GM23248 (cell line): ENCODE results near the gene SELENOM. TPM values are rescaled to one million over a fixed set of nuclear protein-coding genes. Genes with fewer than 3 reads are reported as not detected.

Source experiments
- DNase-seq: peaks from one replicate; pipeline ENCODE4 v3.0.0-alpha.2; 2015
- H2AFZ ChIP-seq: fragments of 200-600 bp; sonication (generic); 2 replicates; pipeline ENCODE4 v1.6.1; 2016; ENCODE audit warnings: antibody characterized with exemption
- H3F3A ChIP-seq: fragments of 200-600 bp; sonication (generic); 2 replicates; pipeline ENCODE4 v1.6.1; 2016; ENCODE audit warnings: mild to moderate bottlenecking, antibody characterized with exemption, mixed run types; ENCODE audit not compliant: insufficient read depth
- H3K27ac ChIP-seq: fragments of 200-600 bp; sonication (generic); 2 replicates; pipeline ENCODE4 v1.5.1; 2016; ENCODE audit warnings: mild to moderate bottlenecking
- H3K27me3 ChIP-seq: fragments of 200-600 bp; sonication (generic); replicated peaks from 2 replicates; pipeline ENCODE4 v1.6.1; 2016; ENCODE audit warnings: mild to moderate bottlenecking; ENCODE audit not compliant: insufficient read depth
- H3K36me3 ChIP-seq: fragments of 200-600 bp; sonication (generic); 2 replicates; pipeline ENCODE4 v1.6.1; 2016; ENCODE audit warnings: low read depth, mild to moderate bottlenecking
- H3K4me1 ChIP-seq: fragments of 200-600 bp; sonication (generic); 2 replicates; pipeline ENCODE4 v1.6.1; 2016; ENCODE audit warnings: mild to moderate bottlenecking; ENCODE audit not compliant: insufficient read depth
- H3K4me2 ChIP-seq: fragments of 200-600 bp; sonication (generic); one replicate; pipeline ENCODE4 v1.6.1; 2016; ENCODE audit warnings: mild to moderate bottlenecking; ENCODE audit not compliant: unreplicated experiment
- H3K4me3 ChIP-seq: fragments of 200-600 bp; sonication (generic); 2 replicates; pipeline ENCODE4 v1.5.1; 2016; ENCODE audit warnings: mild to moderate bottlenecking
- H3K79me2 ChIP-seq: fragments of 200-600 bp; sonication (generic); 2 replicates; pipeline ENCODE4 v1.6.1; 2016; ENCODE audit warnings: mild to moderate bottlenecking; ENCODE audit not compliant: insufficient read depth
- H3K9ac ChIP-seq: fragments of 200-600 bp; sonication (generic); 2 replicates; pipeline ENCODE4 v1.6.1; 2016; ENCODE audit warnings: mild to moderate bottlenecking
- H3K9me2 ChIP-seq: fragments of 200-600 bp; sonication (generic); 2 replicates; pipeline ENCODE4 v1.6.1; 2016; ENCODE audit warnings: mixed run types, mild to moderate bottlenecking, moderate library complexity; ENCODE audit not compliant: insufficient read depth
- H3K9me3 ChIP-seq: fragments of 200-600 bp; sonication (generic); one replicate; pipeline ENCODE4 v1.6.1; 2017; ENCODE audit warnings: low read depth
- H4K20me1 ChIP-seq: fragments of 200-600 bp; sonication (generic); 2 replicates; pipeline ENCODE4 v1.6.0; 2016; ENCODE audit not compliant: insufficient read depth
- EZH2 ChIP-seq: fragments of 200-600 bp; sonication (generic); IDR thresholded peaks from 2 replicates; pipeline ENCODE4 v1.6.1; 2018; ENCODE audit warnings: antibody characterized with exemption, mild to moderate bottlenecking; ENCODE audit not compliant: insufficient read depth, poor library complexity, severe bottlenecking
- EZH2phosphoT487 ChIP-seq: fragments of 200-600 bp; sonication (generic); IDR thresholded peaks from 2 replicates; pipeline ENCODE4 v1.6.1; 2018; ENCODE audit warnings: antibody characterized with exemption, moderate library complexity, mild to moderate bottlenecking, low read depth; ENCODE audit not compliant: insufficient read depth
- WGBS, 2 experiments: methylation state at CpG; one replicate each; pipeline ENCODE4 v1.1.6; 2015 to 2017; ENCODE audit warnings: low lambda C conversion rate in 2 of 2, low coverage in 1 of 2; ENCODE audit errors: missing lambda C conversion rate in 2 of 2; 5-methylcytosine and 5-hydroxymethylcytosine counted together
- in situ Hi-C: fragments of 300-500 bp; cut with MboI; formaldehyde crosslinking; loops from 2 replicates; pipeline ENCODE4 v1.15.0; 2020
- polyA plus RNA-seq: library from polyadenylated mRNA; unstranded; fragments of >200 nt; fragmentation: Nextera tagmentation; extraction: Ambion mirVana; gene quantifications from 2 replicates; pipeline ENCODE4 v1.2.1, GENCODE V29; 2016
- total RNA-seq: library from RNA; depleted of rRNA; stranded (reverse); fragments of >200 nt; shearing (Covaris generic); gene quantifications from 2 replicates; pipeline ENCODE4 v1.2.3, GENCODE V29; 2014

The SELENOM gene
- total and polyA plus RNA-seq, 2 experiments from 2014 or later, result 268 to 537 TPM

DNA sequence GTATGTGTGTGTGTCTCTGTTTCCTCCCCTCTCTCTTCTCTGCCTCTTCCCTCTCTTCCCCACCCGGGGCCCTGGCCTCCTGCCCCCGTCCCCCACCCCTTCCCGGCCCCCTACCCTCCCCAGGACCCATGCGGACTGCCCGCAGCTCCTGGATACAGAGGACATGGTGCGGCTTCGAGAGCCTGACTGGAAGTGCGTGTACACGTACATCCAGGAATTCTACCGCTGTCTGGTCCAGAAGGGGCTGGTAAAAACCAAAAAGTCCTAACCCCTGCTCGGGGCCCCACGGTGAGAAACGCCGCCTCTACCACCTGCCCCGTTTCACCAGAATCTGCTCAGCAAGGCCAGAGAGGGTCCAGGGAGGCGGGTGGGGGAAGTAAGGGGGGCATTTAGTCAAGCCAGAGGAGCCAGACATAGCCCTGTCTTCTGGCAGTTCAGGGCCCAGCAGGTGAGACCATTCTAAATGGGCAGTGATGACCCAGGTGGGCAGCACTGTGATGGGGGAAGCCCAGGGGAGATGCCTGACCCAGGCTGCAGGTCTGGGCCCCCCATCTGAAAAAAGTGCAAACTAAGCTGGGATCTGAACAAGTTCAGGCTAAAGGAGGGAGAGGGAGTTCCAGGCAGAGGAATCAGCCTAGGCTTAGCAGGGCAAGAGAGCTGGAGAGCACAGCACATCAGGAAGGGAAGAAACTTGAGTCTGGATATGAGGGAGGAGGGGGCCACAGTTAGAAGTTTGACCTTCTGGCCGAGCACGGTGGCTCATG, 6.4 kb downstream of the SELENOM start:
- in situ Hi-C loops, result no loop called here
- no peaks in the 10 kb centered on the region for H4K20me1 ChIP-seq
- no peaks in the 10 kb centered on the region for H3K9me2 ChIP-seq
- no peak for DNase-seq
- no peaks in the 10 kb centered on the region for H3K9me3 ChIP-seq
- peak overlapping the region; percentile 99 for H3K27ac ChIP-seq
- H3K36me3 ChIP-seq, result peaks cover 26% of the 10 kb centered on the region; the same call in 1 of the 2 replicates
- H3F3A ChIP-seq, result peaks cover 74% of the 10 kb centered on the region
- peaks cover 41% of the 10 kb centered on the region for H3K4me1 ChIP-seq
- H3K4me2 ChIP-seq, result no peak overlapping the region
- H3K4me3 ChIP-seq, result no peak overlapping the region
- 90 to 93% methylated on average over 7 to 18 of the region's 18 CpGs for WGBS, 2 experiments
- no peak for TF ChIP-seq EZH2
- TF ChIP-seq EZH2phosphoT487, result no peak
- H3K9ac ChIP-seq, result 0 out of 2 replicates have a peak overlapping the region, but pooled peaks have one; percentile 83
- no peak overlapping the region for H2AFZ ChIP-seq
- H3K79me2 ChIP-seq, result peaks cover 18% of the 10 kb centered on the region
- no peaks in the 10 kb centered on the region for H3K27me3 ChIP-seq

- Histone ChIP-seq H3K9ac (no peak overlapping the region), H3K27ac (peak overlapping the region; percentile 65), H3K36me3 (peaks cover 28% of the 10 kb centered on the region; the same call in 1 of the 2 replicates), H4K20me1 (no peaks in the 10 kb centered on the region), H2AFZ (no peak overlapping the region), H3K79me2 (peaks cover 10% of the 10 kb centered on the region), H3K4me2 (no peak overlapping the region), H3K9me3 (no peaks in the 10 kb centered on the region), H3F3A (peaks cover 67% of the 10 kb centered on the region), H3K27me3 (no peaks in the 10 kb centered on the region), H3K4me3 (no peak overlapping the region), H3K9me2 (no peaks in the 10 kb centered on the region), H3K4me1 (peaks cover 33% of the 10 kb centered on the region)
- TF ChIP-seq EZH2 (no peak), EZH2phosphoT487 (no peak)
- in situ Hi-C loops, result no loop called here
- DNase-seq, result no peak
- WGBS, 2 experiments, result 90 to 93% methylated on average over 21 to 34 of the region's 34 CpGs
These were observed 7.3 kb downstream of the SELENOM start for GRCh38 chr22:31099841-31100761.

DNA sequence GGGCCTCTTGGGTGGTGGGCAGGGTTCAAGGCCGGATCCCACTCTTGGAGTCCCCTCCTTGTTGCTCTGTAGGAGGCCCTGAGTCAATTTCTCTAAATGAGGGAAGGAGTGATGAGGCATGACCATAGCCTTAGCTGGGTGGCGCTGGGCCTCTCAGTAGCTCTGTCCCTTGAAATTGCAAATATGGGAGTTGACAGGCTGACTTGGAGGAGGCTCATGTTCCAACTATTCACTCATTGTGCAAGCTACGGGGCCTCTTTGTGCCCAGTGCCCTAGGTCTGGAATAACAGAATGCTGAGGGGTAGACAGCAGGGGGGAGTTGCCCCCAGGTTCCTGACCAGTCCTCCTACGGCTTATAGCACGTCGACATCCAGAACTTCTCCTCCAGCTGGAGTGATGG, 8.0 kb downstream of the SELENOM start:
- peak; percentile 78 for DNase-seq
- no peak overlapping the region for H3K4me3 ChIP-seq
- H4K20me1 ChIP-seq, result no peaks in the 10 kb centered on the region
- H3K79me2 ChIP-seq, result 0 out of 2 replicates have a peak, but pooled peaks cover 5% of the 10 kb centered on the region
- H3K27ac ChIP-seq, result peak overlapping the region; percentile 65
- in situ Hi-C loops, result no loop called here
- H3K4me1 ChIP-seq, result peaks cover 33% of the 10 kb centered on the region
- no peak overlapping the region for H3K4me2 ChIP-seq
- no peak overlapping the region for H2AFZ ChIP-seq
- peak overlapping the region; percentile 52 for H3K9ac ChIP-seq
- 77% methylated on average over 6 of the region's 6 CpGs for WGBS, 2 experiments
- H3F3A ChIP-seq, result peaks cover 67% of the 10 kb centered on the region
- peaks cover 34% of the 10 kb centered on the region; the same call in 1 of the 2 replicates for H3K36me3 ChIP-seq
- no peaks in the 10 kb centered on the region for H3K9me2 ChIP-seq
- no peaks in the 10 kb centered on the region for H3K27me3 ChIP-seq
- TF ChIP-seq EZH2phosphoT487 (no peak), EZH2 (no peak)
- no peaks in the 10 kb centered on the region for H3K9me3 ChIP-seq

DNA sequence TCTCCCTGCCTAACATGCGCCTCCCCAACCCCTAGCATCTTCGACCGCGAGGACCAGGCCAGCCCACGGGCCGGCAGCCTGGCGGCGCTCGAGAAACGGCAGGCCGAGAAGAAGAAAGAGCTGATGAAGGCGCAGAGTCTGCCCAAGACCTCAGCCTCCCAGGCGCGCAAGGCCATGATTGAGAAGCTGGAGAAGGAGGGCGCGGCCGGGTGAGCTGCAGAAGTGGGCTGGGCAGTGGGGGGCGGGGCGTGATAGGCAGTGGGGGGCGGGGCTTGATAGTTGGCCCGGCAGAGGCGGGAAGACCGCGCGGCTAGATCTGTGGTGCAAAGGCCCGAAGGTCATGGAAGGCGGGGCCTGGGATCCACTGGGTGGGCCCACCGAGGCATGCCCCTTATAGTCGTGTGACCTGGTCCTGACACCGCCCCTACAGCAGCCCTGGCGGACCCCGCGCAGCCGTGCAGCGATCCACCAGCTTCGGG, 8.7 kb downstream of the SELENOM start:
- no peaks in the 10 kb centered on the region for H4K20me1 ChIP-seq
- peak overlapping the region; percentile 52; the same call in 1 of the 2 replicates for H3K9ac ChIP-seq
- no peak overlapping the region for H2AFZ ChIP-seq
- WGBS, 2 experiments, result 63 to 74% methylated on average over 29 to 35 of the region's 36 CpGs
- no peaks in the 10 kb centered on the region for H3K27me3 ChIP-seq
- peaks cover 60% of the 10 kb centered on the region for H3F3A ChIP-seq
- H3K4me1 ChIP-seq, result peaks cover 33% of the 10 kb centered on the region
- in situ Hi-C loops, result no loop called here
- no peaks in the 10 kb centered on the region for H3K9me2 ChIP-seq
- peak overlapping the region; percentile 65 for H3K27ac ChIP-seq
- H3K9me3 ChIP-seq, result no peaks in the 10 kb centered on the region
- DNase-seq, result peak; percentile 48
- H3K36me3 ChIP-seq, result peaks cover 34% of the 10 kb centered on the region; the same call in 1 of the 2 replicates
- H3K4me3 ChIP-seq, result no peak overlapping the region
- TF ChIP-seq EZH2 (no peak), EZH2phosphoT487 (no peak)
- 0 out of 2 replicates have a peak, but pooled peaks cover 1% of the 10 kb centered on the region for H3K79me2 ChIP-seq
- no peak overlapping the region for H3K4me2 ChIP-seq
